NB4 (cell line): ENCODE results near the gene JAK2.

Experiments used
- DNase-seq: peaks from one replicate; pipeline ENCODE4 v3.0.0; 2010; ENCODE audit warnings: low read depth
- H3K4me3 ChIP-seq: one replicate; pipeline ENCODE4 v1.5.1; 2011; ENCODE audit warnings: mild to moderate bottlenecking, low read depth, low read length, moderate library complexity
- CTCF ChIP-seq: IDR thresholded peaks from one replicate; pipeline ENCODE4 v1.5.1; 2012; ENCODE audit warnings: low read depth, low read length
- MYC ChIP-seq: IDR thresholded peaks from 2 replicates; pipeline ENCODE4 v1.6.1; 2011; ENCODE audit warnings: low read depth, low read length
- POLR2A ChIP-seq: IDR thresholded peaks from 2 replicates; pipeline ENCODE4 v1.6.1; 2011; ENCODE audit warnings: mild to moderate bottlenecking; ENCODE audit not compliant: insufficient read length; ENCODE audit errors: extremely low read depth
- TF ChIP-seq, protein P1 (sequence below): IDR thresholded peaks from 2 replicates; pipeline ENCODE4 v1.6.1; 2011; ENCODE audit warnings: low read depth, low read length

JAK2 gene

GRCh38 chr9:4994166-4994890 lies 9.3 kb downstream of the JAK2 start:
- TF ChIP-seq CTCF (no peak), MYC (no peak), POLR2A (no peak)
- TF ChIP-seq, protein P1, sequence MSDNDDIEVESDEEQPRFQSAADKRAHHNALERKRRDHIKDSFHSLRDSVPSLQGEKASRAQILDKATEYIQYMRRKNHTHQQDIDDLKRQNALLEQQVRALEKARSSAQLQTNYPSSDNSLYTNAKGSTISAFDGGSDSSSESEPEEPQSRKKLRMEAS, result no peak
- no peak for DNase-seq

DNA sequence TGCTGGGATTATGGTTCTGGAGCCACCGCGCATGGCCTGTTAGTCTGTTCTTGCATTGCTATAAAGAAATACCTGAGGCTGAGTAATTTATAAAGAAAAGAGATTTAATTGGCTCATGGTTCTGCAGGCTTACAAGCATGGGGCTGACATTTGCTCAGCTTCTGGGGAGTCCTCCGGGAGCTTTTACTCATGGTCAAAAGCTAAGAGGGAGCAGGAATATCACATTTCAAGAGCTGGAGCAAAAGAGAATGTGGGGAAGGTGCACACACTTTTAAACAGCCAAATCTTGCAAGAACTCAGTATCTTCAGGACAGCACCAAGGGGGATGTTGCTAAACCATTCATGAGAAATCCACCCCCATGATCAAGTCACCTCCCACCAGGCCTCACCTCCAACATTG lies 12.1 kb downstream of the JAK2 start:
- H3K4me3 ChIP-seq, result no peak overlapping the region
- DNase-seq, result no peak
- TF ChIP-seq, protein P1, result no peak
- TF ChIP-seq CTCF, result no peak
- no peak for TF ChIP-seq POLR2A
- no peak for TF ChIP-seq MYC

More at GRCh38 chr9:4994166-4994890, 9.3 kb downstream of the JAK2 start:
- H3K4me3 ChIP-seq, result no peak overlapping the region

- H3K4me3 ChIP-seq, result no peak overlapping the region
- DNase-seq, result no peak
- TF ChIP-seq, protein P1, result no peak
- TF ChIP-seq POLR2A (no peak), CTCF (no peak), MYC (no peak)
Observed at GRCh38 chr9:4997631-4998030, 12.6 kb downstream of the JAK2 start.

GRCh38 chr9:5002811-5003210 lies 17.7 kb downstream of the JAK2 start:
- TF ChIP-seq, protein P1, result no peak
- no peak for DNase-seq
- no peak overlapping the region for H3K4me3 ChIP-seq

DNA sequence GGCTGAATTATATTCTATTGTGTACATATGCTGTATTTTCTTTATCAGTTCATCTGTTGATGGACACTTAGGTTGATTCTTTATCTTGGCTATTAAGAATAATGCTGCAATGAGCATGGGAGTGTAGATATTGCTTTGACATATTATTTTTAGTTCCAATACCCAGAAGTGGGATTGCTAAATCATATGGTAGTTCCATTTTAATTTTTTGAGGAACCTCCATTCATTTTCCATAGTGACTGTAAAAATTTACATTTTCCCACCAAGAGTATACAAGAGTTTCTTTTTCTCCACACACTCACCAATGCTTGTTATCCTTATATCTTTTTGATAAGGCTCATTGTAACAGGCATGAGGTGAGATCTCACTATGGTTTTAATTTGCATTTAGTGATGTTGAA lies 19.4 kb downstream of the JAK2 start:
- no peak for TF ChIP-seq POLR2A
- H3K4me3 ChIP-seq, result no peak overlapping the region
- DNase-seq, result no peak

DNA sequence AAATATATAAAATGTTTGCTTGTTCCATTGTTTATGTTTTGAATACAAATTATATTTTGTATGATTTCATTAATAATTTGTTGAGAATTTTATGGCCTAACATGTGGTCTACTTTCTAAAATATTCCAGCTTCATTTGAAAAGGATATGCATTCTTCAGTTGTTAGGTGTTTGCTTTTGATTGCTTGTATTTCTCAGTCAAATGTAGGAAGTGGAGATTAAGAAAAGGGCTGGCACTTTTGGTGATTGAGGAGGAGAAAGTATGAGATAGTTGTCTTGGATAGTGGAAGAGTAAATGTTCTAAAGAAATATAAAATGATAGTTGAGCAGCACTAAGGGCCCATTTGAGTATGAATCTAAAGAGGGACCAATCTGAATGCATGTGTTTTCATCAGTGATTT lies 23.1 kb downstream of the JAK2 start:
- H3K4me3 ChIP-seq, result no peak overlapping the region
- TF ChIP-seq CTCF, result no peak
- no peak for DNase-seq

DNA sequence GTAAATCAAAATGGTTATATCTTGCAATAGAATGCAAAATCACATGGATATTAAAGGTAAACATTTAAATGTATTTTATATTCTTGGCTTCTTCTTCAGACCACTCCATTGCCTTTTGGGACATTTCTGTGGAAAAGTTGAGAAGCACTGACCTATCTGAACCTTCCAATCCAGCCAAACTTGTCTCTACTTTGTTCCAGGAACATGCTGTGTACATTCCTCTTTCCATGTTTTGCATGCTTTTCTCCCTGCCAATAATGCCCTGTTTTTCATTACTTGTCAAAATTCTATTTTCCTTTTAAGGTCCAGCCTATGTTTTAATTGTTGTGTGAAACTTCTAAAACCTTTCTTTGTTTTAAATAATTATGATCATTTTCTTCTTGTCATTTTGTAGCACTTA lies 28.3 kb downstream of the JAK2 start:
- no peak for TF ChIP-seq CTCF
- no peak for TF ChIP-seq POLR2A
- no peak for TF ChIP-seq MYC
- TF ChIP-seq, protein P1, result no peak
- no peak overlapping the region for H3K4me3 ChIP-seq
- no peak for DNase-seq
